Fibroblast of lung (primary cell): ENCODE results near the gene MCRIP1. TPM values are rescaled to one million over a fixed set of nuclear protein-coding genes. Genes with fewer than 3 reads are reported as not detected.

Source experiments
- DNase-seq, 2 donors: peaks; one replicate each; pipeline versions ENCODE4 v3.0.0 to v3.0.0-alpha.2; 2010; ENCODE audit warnings: low read depth in 2 of 2
- H2AFZ ChIP-seq: 2 replicates; pipeline ENCODE4 v1.5.1; 2012; ENCODE audit warnings: low read length, control low read depth, inconsistent platforms
- H3K27ac ChIP-seq: 2 replicates; pipeline ENCODE4 v1.5.1; 2011; ENCODE audit warnings: low read length, control low read depth; ENCODE audit not compliant: insufficient read depth
- H3K27me3 ChIP-seq: 2 replicates; pipeline ENCODE4 v1.5.1; 2011; ENCODE audit warnings: mild to moderate bottlenecking, low read length; ENCODE audit not compliant: control insufficient read depth, insufficient read depth
- H3K36me3 ChIP-seq: 2 replicates; pipeline ENCODE4 v1.5.1; 2011; ENCODE audit warnings: low read length; ENCODE audit not compliant: control insufficient read depth, insufficient read depth
- H3K4me1 ChIP-seq: 2 replicates; pipeline ENCODE4 v1.5.1; 2011; ENCODE audit warnings: low read length; ENCODE audit not compliant: control insufficient read depth, insufficient read depth; ENCODE audit errors: extremely low read depth
- H3K4me2 ChIP-seq: 2 replicates; pipeline ENCODE4 v1.5.1; 2011; ENCODE audit warnings: low read length, control low read depth; ENCODE audit not compliant: insufficient read depth; ENCODE audit errors: extremely low read depth
- H3K4me3 ChIP-seq, 4 experiments: fragments of 200-600 bp in 1 of 4; sonication (generic) in 1 of 4; replicated peaks in 1 of 4; 2 replicates each; pipeline ENCODE4 v1.5.1; 2011 to 2016; ENCODE audit warnings: low read length in 4 of 4, low read depth in 3 of 4, mild to moderate bottlenecking in 3 of 4, control low read depth in 2 of 4, inconsistent platforms in 1 of 4, mixed read lengths in 1 of 4; ENCODE audit not compliant: insufficient read depth in 1 of 4; ENCODE audit errors: control extremely low read depth in 1 of 4
- H3K79me2 ChIP-seq: 2 replicates; pipeline ENCODE4 v1.5.1; 2012; ENCODE audit warnings: mild to moderate bottlenecking, low read length, inconsistent platforms; ENCODE audit not compliant: control insufficient read depth, insufficient read depth
- H3K9ac ChIP-seq: 2 replicates; pipeline ENCODE4 v1.5.1; 2011; ENCODE audit warnings: mild to moderate bottlenecking, low read length, control low read depth; ENCODE audit not compliant: insufficient read depth
- H3K9me3 ChIP-seq: 2 replicates; pipeline ENCODE4 v1.5.1; 2012; ENCODE audit warnings: low read depth, low read length; ENCODE audit not compliant: control insufficient read depth, insufficient read depth
- H4K20me1 ChIP-seq: 2 replicates; pipeline ENCODE4 v1.5.1; 2011; ENCODE audit warnings: low read length; ENCODE audit not compliant: control insufficient read depth, insufficient read depth; ENCODE audit errors: extremely low read depth
- CTCF ChIP-seq, 2 donors: IDR thresholded peaks in 1 of 2; conservative IDR thresholded peaks in 1 of 2; 1 replicate in 1 of 2; 2 replicates in 1 of 2; pipeline ENCODE4 v1.5.1; 2011 to 2012; ENCODE audit warnings: low read length in 2 of 2, control low read depth in 1 of 2, inconsistent platforms in 1 of 2, low read depth in 1 of 2, mild to moderate bottlenecking in 1 of 2
- EZH2 ChIP-seq: IDR thresholded peaks from 2 replicates; pipeline ENCODE4 v1.5.1; 2012; ENCODE audit warnings: low read length, control low read depth, mild to moderate bottlenecking; ENCODE audit errors: missing control alignments
- polyA plus RNA-seq, 2 donors: library from polyadenylated mRNA; depleted of rRNA in 1 of 2; stranded (reverse) in 1 of 2; unstranded in 1 of 2; fragments of >200 nt; gene quantifications; 2 replicates each; pipeline ENCODE4 v1.2.1, GENCODE V29; 2011 to 2012; ENCODE audit warnings: missing spikeins in 1 of 2
- total RNA-seq: library from RNA; depleted of rRNA; stranded (reverse); fragments of >200 nt; gene quantifications from 2 replicates; pipeline ENCODE4 v1.2.1, GENCODE V29; 2014

MCRIP1 gene
- total and polyA plus RNA-seq, 2 donors (not counting 1 experiment from before 2014, with no cell fraction given), result 37.6 to 108 TPM

GRCh38 chr17:81821603-81822311 lies 11.3 kb downstream of the MCRIP1 start:
- H3K27ac ChIP-seq, result no peak overlapping the region
- H3K27me3 ChIP-seq, result peaks cover 4% of the 10 kb centered on the region
- H3K4me2 ChIP-seq, result no peak overlapping the region
- H3K79me2 ChIP-seq, result no peaks in the 10 kb centered on the region
- no peaks in the 10 kb centered on the region for H3K9me3 ChIP-seq
- peaks cover 4% of the 10 kb centered on the region for H3K36me3 ChIP-seq
- H3K4me3 ChIP-seq, result no peak overlapping the region
- H2AFZ ChIP-seq, result no peak overlapping the region
- H4K20me1 ChIP-seq, result no peaks in the 10 kb centered on the region
- no peak overlapping the region for H3K9ac ChIP-seq
- TF ChIP-seq EZH2 (no peak), CTCF (conservative IDR thresholded peaks at IDR 0.05 in 1 of 2, IDR thresholded peaks at IDR 0.05 in 1 of 2; ENCODE audit: low read depth in 1 of 2, low read length in 2 of 2) (peak; percentile 54 to 61)
- peaks cover 4% of the 10 kb centered on the region for H3K4me1 ChIP-seq
- peak; percentile 14 to 65 for DNase-seq

GRCh38 chr17:81821147-81821546 lies 11.9 kb downstream of the MCRIP1 start:
- no peak for TF ChIP-seq EZH2
- TF ChIP-seq CTCF (conservative IDR thresholded peaks at IDR 0.05 in 1 of 2, IDR thresholded peaks at IDR 0.05 in 1 of 2; ENCODE audit: low read depth in 1 of 2, low read length in 2 of 2), result no peak
- Histone ChIP-seq H3K4me1 (peaks cover 4% of the 10 kb centered on the region), H3K4me3 (no peak overlapping the region), H3K79me2 (no peaks in the 10 kb centered on the region), H2AFZ (no peak overlapping the region), H3K27me3 (peaks cover 4% of the 10 kb centered on the region), H3K9me3 (no peaks in the 10 kb centered on the region), H3K36me3 (peaks cover 4% of the 10 kb centered on the region), H3K9ac (no peak overlapping the region), H3K4me2 (no peak overlapping the region), H3K27ac (no peak overlapping the region), H4K20me1 (no peaks in the 10 kb centered on the region)
- no peak for DNase-seq

GRCh38 chr17:81819708-81820107 lies 13.4 kb downstream of the MCRIP1 start:
- Histone ChIP-seq H3K4me3 (no peak overlapping the region), H3K27me3 (peaks cover 4% of the 10 kb centered on the region), H3K27ac (no peak overlapping the region), H3K9me3 (no peaks in the 10 kb centered on the region), H3K79me2 (no peaks in the 10 kb centered on the region), H3K4me1 (peaks cover 4% of the 10 kb centered on the region), H3K36me3 (peaks cover 4% of the 10 kb centered on the region), H4K20me1 (no peaks in the 10 kb centered on the region), H3K4me2 (no peak overlapping the region), H3K9ac (no peak overlapping the region), H2AFZ (no peak overlapping the region)
- DNase-seq, result no peak
- TF ChIP-seq EZH2 (no peak), CTCF (conservative IDR thresholded peaks at IDR 0.05 in 1 of 2, IDR thresholded peaks at IDR 0.05 in 1 of 2; ENCODE audit: low read depth in 1 of 2, low read length in 2 of 2) (no peak)
